ENCODE results near the gene ENO3. TPM values are rescaled to one million over a fixed set of nuclear protein-coding genes. Genes with fewer than 3 reads are reported as not detected.

ENO3 gene
- total RNA-seq, 2 experiments from 2014 or later, result 14.6 to 79.4 TPM

DNA sequence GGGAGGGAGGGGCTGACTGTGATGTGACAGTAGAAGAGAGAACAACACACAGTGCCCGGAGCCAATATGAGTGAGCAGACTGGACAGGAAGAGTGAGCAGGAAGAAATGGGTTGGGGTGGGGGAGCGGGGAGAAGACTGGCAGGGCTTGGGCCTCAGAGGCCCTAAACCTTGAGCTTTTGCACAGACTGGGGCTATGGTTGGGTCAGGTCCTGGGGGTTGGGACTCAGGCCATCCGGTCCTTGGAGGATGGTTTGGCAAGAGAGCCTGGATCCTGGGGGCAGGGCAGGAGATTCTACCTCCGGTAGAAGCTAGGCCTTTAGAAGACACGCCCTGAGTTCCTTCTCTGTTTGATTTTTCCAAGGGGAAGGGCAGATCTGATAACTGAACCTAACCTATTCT is 35.5 kb downstream of the ENO3 start:
- peak overlapping the region; percentile 93 for H3K4me3 ChIP-seq (ENCODE audit: low read depth, low read length, poor library complexity, severe bottlenecking)
- POLR2A ChIA-PET, result interaction anchor here (0.5 to 3.3 kb wide), 5 partner anchors 16 to 109 kb away, joined by 3 to 10 read pairs (median 5); partner anchors contain the start of gene SPAG7

GRCh38 chr17:4986951-4987766 is 36.2 kb downstream of the ENO3 start, which contains the start of gene CAMTA2:
TSS of gene CAMTA2 (minus strand) at chr17:4987675. CDS start at chr17:4986222, 1,453 bp downstream.
- ChIA-PET CTCF (ENCODE audit: unreplicated experiment) (no interaction called here), POLR2A (interaction anchor here (0.5 to 3.3 kb wide), 4 partner anchors 19 to 109 kb away, joined by 3 to 10 read pairs (median 5); partner anchors contain the start of gene SPAG7)
- Histone ChIP-seq H3K36me3 (ENCODE audit: insufficient read depth, low read length) (peaks cover 12% of the 10 kb centered on the region; the same call in 1 of the 2 replicates), H3K4me3 (ENCODE audit: low read depth, low read length, poor library complexity, severe bottlenecking) (peak within 1 kb of the TSS; percentile 93), H3K27ac (ENCODE audit: low read depth, low read length, poor library complexity, severe bottlenecking) (peak within 1 kb of the TSS; percentile 48), H3K4me2 (ENCODE audit: low read length) (peak within 1 kb of the TSS; percentile 99), H3K9me2 (ENCODE audit: insufficient read depth, low read length) (no peaks in the 10 kb centered on the region), H2AFZ (ENCODE audit: low read length) (peak within 1 kb of the TSS; percentile 83), H3K9me3 (ENCODE audit: low read length) (no peaks in the 10 kb centered on the region), H4K20me1 (ENCODE audit: insufficient read depth, low read length) (no peaks in the 10 kb centered on the region), H3K4me1 (ENCODE audit: insufficient read depth, low read length, poor library complexity, severe bottlenecking) (peaks cover 27% of the 10 kb centered on the region), H3K79me2 (ENCODE audit: insufficient read depth, low read depth, low read length) (peaks cover 3% of the 10 kb centered on the region; the same call in 1 of the 2 replicates)
- DNase-seq (ENCODE audit: low spot score), result peak; percentile 85
- BruUV-seq (replicated peaks), result TSS peak; percentile 56
- TF ChIP-seq EZH2phosphoT487 (IDR thresholded peaks at IDR 0.05; ENCODE audit: borderline replicate concordance, low read depth, low read length), result no peak
- TF ChIP-seq CTCF (conservative IDR thresholded peaks at IDR 0.05; ENCODE audit: low read length), result peak; percentile 89
- intact Hi-C loops (cut with micrococcal nuclease; ENCODE audit: unreplicated experiment), result loop anchor here (2.0 to 5.0 kb wide), 3 partner anchors 32 to 80 kb away; no protein-coding TSS in a partner anchor

More for the DNA sequence above, 35.5 kb downstream of the ENO3 start:
- BruUV-seq (replicated peaks), result no TSS peak
- H3K4me1 ChIP-seq (ENCODE audit: insufficient read depth, low read length, poor library complexity, severe bottlenecking), result peaks cover 33% of the 10 kb centered on the region
- H3K9me2 ChIP-seq (ENCODE audit: insufficient read depth, low read length), result no peaks in the 10 kb centered on the region
- H3K9me3 ChIP-seq (ENCODE audit: low read length), result no peaks in the 10 kb centered on the region
- TF ChIP-seq CTCF (conservative IDR thresholded peaks at IDR 0.05; ENCODE audit: low read length) (no peak), EZH2phosphoT487 (IDR thresholded peaks at IDR 0.05; ENCODE audit: borderline replicate concordance, low read depth, low read length) (no peak)
- peak overlapping the region; percentile 83; the same call in 1 of the 2 replicates for H2AFZ ChIP-seq (ENCODE audit: low read length)
- peaks cover 19% of the 10 kb centered on the region; the same call in 1 of the 2 replicates for H3K36me3 ChIP-seq (ENCODE audit: insufficient read depth, low read length)
- no peak for DNase-seq (ENCODE audit: low spot score)
- H3K79me2 ChIP-seq (ENCODE audit: insufficient read depth, low read depth, low read length), result peaks cover 3% of the 10 kb centered on the region; the same call in 1 of the 2 replicates
- intact Hi-C loops (cut with micrococcal nuclease; ENCODE audit: unreplicated experiment), result loop anchor here (2.0 to 5.0 kb wide), 3 partner anchors 32 to 79 kb away; no protein-coding TSS in a partner anchor
- H3K4me2 ChIP-seq (ENCODE audit: low read length), result peak overlapping the region; percentile 99
- H4K20me1 ChIP-seq (ENCODE audit: insufficient read depth, low read length), result no peaks in the 10 kb centered on the region
- CTCF ChIA-PET (ENCODE audit: unreplicated experiment), result no interaction called here
- H3K27ac ChIP-seq (ENCODE audit: low read depth, low read length, poor library complexity, severe bottlenecking), result peak overlapping the region; percentile 48

All from OCI-LY7 (cell line).